CD4-positive, alpha-beta T cell treated with Interleukin-17A for 1 hour (primary cell): Measurements from ENCODE around the gene EPB41L3.

Source experiments
- DNase-seq: peaks from one replicate; pipeline ENCODE4 v3.0.0-alpha.2; 2020

Gene EPB41L3

GRCh38 chr18:5449858-5450509 lies 93.8 kb downstream of the EPB41L3 start:
- no peak for DNase-seq

DNA sequence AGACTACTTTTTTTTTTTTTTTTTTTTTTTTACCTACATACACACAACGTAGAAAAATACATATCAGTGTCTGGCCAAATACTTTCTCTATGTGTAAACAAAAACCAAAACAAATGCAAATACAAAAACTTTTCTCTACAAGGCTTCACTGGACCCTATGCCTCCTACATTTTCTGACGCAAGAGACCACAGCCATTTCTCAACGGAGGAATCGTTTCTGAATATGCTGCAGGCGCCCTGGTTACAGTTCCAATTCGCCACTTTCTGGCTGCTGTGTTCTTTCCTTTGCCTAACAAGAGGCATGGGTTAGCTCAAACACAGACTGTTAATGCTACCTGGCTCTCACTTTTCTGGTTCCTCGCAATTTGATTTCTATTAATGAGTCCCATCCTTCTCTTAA lies 96.4 kb downstream of the EPB41L3 start:
- DNase-seq, result no peak

DNA sequence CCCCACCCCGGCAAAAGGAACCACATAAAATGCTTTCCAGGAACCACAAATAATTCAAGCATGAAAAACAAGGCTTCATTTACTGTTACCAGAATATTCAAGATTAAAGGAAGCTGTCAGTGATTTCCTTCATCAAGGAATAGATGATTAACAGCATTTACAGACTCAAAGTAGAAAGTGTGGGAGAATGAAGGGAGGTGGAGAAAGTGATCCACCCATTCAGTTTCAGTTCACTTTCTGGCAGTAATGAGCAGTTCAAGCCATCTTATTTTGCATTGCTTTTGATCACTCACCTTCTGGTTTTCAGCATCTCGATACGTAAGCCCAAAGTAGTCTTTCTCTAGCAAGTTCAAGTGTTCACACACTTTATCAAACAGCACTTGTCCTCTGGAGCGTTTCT lies 99.0 kb downstream of the EPB41L3 start:
- no peak for DNase-seq

GRCh38 chr18:5444269-5444668 lies 99.5 kb downstream of the EPB41L3 start:
- DNase-seq, result no peak

GRCh38 chr18:5439986-5440696 lies 103.7 kb downstream of the EPB41L3 start:
- DNase-seq, result no peak

- no peak for DNase-seq
Measured at GRCh38 chr18:5434425-5434824, 109.4 kb downstream of the EPB41L3 start.

- no peak for DNase-seq
Measured at GRCh38 chr18:5431836-5432575, 111.8 kb downstream of the EPB41L3 start.

- DNase-seq, result no peak
Measured at GRCh38 chr18:5430131-5430530, 113.7 kb downstream of the EPB41L3 start.

- no peak for DNase-seq
Measured at GRCh38 chr18:5429681-5430080, 114.1 kb downstream of the EPB41L3 start.

DNA sequence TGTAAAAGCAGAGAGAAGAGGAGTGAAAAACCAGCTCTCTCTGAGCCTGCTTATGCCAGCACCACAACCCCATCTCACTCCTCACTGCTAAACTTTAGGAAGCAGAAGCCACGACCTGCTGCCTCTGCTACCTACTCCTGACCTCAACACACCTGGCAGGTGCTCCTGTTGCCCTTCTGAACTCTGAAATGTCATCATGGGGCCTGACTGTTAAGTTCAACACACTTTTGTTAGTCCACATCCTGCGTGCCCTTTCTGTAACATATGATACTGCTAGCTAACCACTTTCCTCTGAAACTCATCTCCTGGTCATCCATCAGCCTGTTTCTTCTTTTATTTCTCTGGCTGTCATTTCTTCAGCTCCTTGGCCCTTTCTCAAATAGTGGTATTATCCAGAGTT lies 118.1 kb downstream of the EPB41L3 start:
- DNase-seq, result no peak

GRCh38 chr18:5424903-5425664 lies 118.7 kb downstream of the EPB41L3 start:
- peak; percentile 27 for DNase-seq

- DNase-seq, result no peak
Measured at GRCh38 chr18:5422626-5423025, 121.2 kb downstream of the EPB41L3 start.

- DNase-seq, result no peak
Measured at GRCh38 chr18:5421981-5422380, 121.8 kb downstream of the EPB41L3 start.

DNA sequence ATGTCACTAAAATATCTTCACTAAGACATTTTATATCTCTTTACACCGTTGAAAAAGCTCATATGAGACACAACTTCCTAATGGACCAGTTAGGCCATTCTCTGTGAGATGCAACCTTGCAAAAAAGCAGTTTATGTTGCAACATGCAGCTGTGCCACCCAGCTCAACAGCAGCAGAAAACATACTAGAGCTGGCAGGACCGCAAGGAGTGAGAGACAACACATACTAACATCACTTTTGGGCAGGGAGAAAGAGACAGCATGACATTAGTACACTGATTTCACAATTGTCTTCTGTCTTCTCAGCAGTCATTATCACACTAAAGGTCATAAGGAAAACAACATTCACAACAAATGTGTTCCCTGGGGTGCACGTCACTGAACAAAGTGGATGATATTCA lies 122.9 kb downstream of the EPB41L3 start:
- DNase-seq, result no peak

DNA sequence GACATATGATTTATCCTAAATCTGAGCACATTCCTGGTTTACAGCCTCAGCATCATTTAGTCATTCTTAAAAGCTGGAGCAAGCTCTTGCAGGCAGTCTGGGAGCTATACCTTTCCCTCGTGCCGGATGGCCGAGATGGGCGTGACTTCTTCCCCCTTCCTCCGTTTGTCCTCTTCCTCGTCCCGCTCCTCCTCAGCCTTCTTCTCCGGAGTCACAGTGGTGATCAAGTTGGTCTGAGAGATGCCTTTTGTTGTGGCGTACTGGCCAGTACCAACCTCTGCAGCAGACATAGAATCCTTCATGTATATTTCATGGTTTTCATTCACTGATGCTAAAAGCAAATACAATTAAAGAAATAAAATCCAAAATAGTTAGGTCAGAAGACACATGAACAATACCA lies 124.2 kb downstream of the EPB41L3 start:
- no peak for DNase-seq

GRCh38 chr18:5419030-5419429 lies 124.8 kb downstream of the EPB41L3 start:
- DNase-seq, result no peak

DNA sequence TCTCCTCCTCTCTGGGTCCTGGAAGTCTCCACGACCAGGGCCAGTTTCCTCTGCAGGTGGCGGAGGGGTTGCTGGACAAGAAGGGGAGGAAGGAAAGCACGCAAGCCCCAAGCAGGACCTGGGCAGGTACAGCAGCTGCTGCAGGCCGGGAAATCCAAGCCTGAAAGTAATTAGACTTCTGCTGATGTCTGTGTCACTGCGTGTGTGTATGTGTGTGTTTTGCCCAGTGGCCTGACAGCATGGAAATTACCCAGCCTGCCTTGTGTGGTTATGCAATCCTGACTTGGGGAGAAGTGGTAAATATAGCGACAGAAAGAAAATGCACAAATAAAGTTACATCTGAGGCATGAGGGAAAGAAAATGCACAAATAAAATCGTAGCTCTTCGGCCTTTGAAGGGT lies 126.5 kb downstream of the EPB41L3 start:
- DNase-seq, result peak; percentile 2

DNA sequence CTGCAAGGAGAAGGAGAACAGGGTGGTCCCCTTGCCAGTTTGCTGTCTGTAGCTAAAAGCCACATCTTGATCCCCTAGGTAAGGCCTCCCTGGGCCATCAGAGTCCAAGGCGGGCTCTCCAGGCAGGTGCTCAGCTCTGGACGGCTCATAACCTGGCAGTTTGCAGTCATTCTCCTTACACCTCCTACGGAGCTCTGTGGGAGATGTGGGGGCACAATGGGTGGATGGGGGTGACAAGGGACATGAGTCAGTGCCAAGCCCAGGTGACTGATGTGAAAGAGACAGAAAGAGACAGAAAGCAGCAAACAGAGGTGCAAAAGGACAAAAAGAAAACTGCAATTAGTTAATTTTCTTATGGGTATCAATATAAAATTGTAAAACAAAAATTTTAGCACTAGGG lies 127.7 kb downstream of the EPB41L3 start:
- no peak for DNase-seq

DNA sequence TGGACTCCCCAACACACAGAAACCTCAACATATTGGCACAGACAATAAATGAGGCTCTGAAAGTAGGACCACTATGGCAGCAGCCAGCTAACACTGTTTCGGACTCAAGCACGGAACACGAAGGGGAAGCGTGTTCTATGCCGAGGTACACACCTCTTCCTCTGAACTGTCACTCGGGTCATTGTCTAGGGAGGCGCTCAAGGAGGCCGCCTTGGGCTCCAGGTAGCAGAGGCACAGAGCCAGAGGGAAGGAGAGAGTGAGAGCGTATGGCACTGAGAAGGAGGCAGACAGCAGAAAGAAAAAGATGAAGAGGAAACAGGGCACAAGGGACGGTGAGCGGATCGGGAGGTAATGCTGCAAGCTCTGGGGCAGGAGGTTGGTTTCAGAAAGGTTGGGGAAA lies 128.1 kb downstream of the EPB41L3 start:
- DNase-seq, result no peak

DNA sequence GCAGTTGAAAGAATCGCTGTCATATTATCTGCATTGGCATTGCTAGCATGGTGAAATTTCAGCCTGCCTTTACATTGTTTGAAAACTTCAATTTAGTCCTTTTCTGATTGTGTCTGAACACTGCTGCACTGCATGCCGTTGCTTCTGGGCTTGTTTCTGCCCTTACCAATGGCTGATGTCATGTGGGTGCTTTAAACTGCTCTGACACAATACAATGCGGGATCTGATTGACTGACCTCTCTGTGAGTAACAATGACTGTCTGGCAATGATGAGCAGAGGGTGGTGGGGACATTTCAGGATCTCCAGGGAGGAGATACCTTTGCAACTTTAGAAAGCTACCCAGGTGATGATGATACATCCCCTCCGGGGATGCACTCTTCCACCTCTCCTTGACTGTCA lies 128.8 kb downstream of the EPB41L3 start:
- DNase-seq, result no peak

GRCh38 chr18:5414546-5414945 lies 129.3 kb downstream of the EPB41L3 start:
- DNase-seq, result no peak

DNA sequence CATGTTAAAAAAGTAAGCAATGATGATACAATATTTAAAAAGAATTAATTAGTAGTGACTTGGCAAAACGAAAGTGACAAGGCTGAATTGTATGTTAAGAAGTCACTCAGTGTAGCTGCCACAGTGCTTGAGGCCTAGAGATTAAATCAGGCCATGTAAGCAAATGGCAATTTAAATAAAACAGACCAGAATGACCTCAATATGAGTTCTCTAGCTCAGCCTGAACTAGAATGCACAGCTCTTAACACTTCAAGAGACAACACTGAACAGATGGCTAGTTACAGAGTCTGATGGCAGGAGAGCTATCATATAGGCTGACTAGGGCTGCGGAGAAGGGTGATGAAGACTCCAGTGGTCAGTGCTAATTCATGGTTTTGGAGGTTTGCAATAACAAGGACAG lies 130.3 kb downstream of the EPB41L3 start:
- no peak for DNase-seq

GRCh38 chr18:5410582-5410981 lies 133.2 kb downstream of the EPB41L3 start:
- no peak for DNase-seq
